NOMO-1 treated with DMSO at 0.1 percent for 48 hours (cell line): ENCODE data around the gene SECTM1.
A peak's percentile ranks its signal among the peaks of the same experiment; 100 is the strongest.

Experiments
- DNase-seq: peaks from one replicate; lab custom pipeline; 2025; ENCODE audit not compliant: unreplicated experiment; lab: John Stamatoyannopoulos, UW

Gene SECTM1

GRCh38 chr17:82282239-82283207, 51.0 kb downstream of the SECTM1 start:
- DNase-seq = no peak

DNA sequence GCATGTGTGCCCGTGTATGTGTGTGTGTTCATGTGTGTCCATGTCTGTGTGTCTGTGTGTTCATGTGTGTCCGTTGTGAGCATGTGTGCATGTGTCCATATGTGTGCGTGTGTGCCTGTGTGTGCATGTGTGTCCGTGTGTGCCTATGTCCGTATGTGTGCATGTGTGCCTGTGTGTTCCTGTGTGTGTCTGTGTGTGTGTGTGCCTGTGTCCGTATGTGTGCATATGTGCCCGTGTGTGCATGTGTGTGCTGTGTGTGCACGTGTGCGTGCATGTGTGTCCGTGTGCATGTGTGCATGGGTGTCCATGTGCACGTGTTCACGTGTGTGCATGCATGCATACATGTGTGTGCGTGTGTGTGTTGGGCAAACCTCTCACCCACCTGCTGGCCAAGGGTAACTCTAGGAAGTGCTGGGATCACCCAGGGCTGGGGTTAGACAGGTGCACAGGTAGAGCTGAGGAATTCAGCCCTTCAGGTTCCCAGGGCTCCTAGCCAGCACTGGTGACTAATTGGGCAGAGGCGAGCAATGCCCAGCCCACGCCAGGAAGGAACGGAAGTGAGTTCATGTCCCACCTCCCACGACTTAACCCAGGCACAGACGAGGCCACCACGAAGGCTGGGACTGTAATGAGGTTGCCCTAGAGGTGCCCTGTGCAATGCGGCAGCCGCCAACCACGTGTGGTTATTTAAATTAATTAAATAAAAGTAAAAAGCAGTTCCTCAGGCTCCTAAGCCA, 51.9 kb downstream of the SECTM1 start:
- no peak for DNase-seq

DNA sequence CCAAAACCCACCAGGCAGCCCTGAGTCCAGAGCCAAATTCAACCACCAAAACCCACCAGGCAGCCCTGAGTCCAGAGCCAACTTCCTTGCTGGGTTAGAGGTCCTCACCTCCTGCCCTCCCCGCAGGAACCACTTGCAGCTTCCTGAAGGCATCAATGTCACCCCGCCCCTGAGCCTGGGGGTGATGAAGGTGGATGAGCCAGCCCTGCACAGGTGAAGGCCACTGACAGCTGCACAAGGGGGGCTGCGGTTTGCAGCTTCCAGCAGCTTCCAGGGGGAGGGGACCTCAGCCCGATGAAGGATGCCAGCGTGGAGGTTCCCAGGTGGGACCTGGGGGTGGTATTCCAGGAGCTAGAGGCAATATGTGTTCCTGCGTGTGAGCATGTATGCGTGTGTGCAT, 52.5 kb downstream of the SECTM1 start:
- no peak for DNase-seq

DNA sequence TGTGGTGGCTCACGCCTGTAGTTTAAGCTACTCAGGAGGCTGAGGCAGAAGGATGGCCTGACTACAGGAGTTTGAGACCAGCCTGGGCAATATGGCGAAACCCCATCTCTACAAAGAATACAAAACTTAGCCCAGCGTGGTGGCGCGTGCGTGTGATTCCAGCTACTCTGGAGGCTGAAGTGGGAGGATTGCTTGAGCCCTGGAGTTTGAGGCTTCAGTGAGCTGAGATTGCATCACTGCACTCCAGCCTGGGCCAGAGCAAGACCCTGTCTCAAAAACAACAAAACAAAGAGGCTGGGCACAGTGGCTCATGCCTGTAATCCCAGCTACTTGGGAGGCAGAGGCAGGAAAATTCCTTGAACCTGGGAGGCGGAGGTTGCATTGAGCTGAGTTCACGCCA, 53.0 kb downstream of the SECTM1 start:
- no peak for DNase-seq

DNA sequence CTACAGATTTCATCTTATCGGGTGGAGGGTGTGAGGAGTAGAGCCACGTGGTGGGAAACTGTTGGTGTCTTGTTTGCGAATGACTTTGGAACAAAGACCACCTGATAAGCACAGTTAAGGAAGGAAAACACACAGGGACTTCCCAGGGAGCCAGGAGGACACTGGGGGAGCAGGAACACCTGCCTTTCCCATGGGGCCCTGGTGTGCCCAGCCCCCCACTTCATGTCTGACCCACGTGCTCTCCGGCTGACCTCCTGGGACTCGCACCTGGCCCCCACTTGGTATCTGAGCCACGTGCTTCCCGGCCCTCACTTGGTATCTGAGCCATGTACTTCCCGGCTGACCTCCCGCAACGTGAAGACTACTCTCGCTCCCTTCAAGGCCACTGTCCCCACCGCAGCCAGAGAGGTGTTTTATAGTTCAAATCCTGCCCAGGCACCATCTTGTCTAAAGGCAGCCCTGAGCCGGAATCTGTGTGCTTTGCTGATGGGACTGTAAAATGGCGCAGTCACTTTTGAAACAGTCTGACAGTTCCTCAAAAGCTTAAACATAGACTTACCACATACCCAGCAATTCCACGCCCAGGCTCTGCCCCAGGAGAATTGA, 54.7 kb downstream of the SECTM1 start:
- DNase-seq = peak; percentile 85

GRCh38 chr17:82278308-82278707, 55.3 kb downstream of the SECTM1 start:
- DNase-seq = no peak

DNA sequence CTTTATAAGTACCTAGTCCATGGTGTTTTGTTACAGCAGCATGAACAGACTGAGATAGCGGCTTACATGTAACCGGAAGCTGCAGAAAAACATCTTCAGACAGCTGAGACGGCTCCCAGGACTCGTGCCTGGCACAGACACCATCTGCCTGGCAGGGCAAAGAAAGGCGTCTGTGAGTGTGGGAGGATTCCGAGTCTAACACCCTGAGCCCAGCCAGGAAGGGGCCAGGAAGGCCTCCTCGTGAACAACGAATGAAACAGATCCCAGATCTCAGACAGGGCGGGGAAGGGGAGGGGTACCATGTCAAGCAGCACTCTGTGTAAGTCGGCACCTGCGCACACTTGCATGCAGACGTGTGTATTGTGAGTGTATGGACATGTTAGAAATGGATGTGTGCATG, 55.7 kb downstream of the SECTM1 start:
- DNase-seq = no peak

- no peak for DNase-seq
Measured at GRCh38 chr17:82276938-82277337, 56.6 kb downstream of the SECTM1 start.

DNA sequence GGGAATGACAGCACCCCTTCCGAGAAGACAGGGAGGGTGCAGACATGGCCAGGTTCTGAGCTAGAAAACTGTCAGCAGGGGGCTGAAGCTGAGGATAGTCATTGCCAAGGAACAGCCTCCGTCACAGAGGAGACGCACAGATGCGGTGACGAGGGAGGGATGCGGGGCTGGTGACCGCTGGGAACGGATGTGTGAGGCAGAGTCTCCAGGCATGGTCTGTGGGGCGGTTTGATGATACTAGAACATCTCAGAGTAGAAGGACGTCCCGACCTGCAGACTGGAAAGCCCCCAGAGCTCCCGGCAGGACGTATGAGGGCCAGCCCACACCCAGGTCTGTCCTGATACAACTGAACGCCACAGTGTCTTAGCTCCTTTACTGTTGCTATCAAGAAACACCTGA, 58.2 kb downstream of the SECTM1 start:
- DNase-seq = no peak

DNA sequence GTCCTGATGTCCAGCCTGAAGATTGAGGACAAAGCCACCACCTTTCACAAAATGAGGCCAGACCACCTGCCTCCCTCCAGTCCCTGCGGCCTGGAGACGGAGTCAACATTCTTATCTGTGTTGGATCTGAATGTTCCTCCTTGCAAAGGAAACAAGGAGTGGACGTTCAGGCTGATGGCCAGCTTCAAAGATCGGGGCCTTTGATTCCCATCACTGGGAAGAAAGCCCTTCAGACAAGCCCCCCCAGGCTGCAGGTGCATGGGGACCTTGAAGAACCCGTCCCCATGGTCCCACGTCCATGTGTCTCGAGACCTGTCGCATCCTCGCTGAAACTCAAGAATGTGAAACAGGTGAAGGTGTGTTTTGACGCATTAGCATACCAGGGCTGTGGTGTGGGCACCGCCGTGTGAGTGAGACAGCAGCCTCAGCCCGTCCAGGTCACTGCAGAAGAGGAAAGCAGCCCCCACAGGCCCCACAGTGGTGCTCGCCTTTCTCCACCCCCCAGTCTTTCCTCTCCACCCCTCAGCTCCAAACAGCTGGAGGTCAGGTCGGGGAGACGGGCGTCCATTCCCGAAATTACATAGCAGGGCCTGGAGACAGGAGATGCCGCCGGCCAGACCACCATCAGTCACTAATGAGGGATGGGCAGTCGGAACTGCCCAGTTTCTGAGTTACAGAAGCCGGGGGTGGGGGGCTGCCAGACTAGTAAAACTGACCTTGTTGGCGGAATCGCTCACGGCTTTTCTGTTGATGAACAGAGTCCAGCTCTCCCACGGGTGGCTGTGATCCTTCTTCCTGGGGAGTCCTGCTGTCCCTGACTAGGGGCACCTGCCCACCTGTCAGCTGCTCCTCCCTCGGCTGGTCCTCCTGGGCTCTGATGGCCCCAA, 59.2 kb downstream of the SECTM1 start:
- no peak for DNase-seq

DNA sequence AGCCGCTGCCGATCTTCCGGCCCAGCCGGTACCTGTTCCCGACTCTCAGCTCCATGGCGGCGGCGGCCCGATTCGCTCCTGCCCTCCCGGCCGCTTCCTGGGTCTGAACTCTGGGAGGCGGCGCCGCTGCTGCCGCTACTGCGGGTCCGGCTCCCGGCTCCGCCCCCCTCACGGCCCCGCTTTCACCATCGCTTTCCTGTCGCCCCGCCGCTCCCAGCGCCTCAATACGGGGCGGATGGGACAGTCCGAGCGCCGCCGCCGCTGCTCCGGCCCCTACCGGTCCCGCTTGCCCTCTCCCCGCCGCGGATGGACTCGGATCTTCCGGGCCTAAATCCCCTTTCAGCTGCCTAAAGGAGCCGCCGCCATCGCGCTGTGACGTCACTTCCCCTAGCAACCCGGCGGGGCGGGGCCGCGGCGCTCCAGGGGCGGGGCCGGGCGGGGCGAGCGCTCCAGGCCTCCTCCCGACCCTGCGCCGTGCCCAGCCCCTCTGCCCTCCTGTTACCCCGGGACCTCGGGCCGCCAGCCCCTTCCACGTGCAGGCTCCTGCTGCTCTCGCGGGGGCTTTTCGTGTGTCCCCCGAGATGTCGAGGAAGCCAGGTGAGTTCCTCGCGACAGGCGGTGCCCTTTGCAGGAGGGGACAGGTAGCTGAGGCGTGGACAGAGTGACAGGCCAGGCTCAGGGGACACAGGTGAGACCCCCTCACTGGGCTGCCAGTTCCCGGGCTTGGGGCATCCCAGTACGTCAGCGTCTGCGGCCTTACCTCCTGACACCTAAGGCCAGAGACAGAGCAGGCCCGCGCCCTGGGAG, 60.0 kb downstream of the SECTM1 start, which contains the start of gene CSNK1D:
Gene CSNK1D (minus strand): TSS at position 374 of the 807 bp plus-strand sequence. CDS start 319 bp downstream, at position 55.
- DNase-seq = peak; percentile 79

DNA sequence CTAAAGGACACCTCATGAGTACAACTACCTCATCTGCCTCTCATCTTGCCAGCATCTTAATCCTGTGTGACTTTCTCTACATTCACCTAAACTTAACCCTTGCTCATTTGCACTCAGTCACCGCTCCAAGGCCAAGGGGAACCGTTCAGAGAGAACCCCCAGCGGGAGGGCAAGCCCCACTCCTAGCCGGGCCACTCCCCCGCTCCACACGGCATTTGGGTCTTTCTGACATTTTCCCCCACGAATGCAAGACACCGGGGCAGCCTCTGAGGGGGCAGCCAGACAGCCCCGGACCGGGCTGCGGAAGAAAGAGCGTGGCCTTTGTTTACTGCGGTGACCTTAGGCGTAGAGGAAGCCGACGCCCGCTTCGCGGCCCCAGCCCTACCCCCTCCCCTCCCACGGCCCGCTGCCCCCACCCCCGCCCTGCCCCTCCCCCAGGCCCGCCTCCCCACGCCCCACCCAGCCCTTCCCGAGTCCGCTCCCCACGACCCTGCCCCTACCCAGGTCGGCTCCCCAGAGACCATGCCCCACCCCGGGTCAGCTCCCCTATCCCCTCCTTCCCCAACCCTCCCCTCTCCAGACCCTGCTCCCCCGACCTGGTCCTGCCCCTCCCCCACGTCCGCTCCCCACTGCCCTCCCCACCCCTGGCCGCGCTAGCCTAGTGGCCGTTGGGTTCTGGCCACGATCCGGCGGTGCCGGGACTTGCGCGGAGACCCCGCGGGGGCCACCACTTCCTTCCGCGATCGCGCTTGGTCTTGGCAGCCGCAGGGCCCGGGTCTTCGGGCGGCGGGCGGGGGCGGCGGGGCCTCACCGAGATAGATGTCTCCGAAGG, 60.9 kb downstream of the SECTM1 start:
- DNase-seq = peak; percentile 23

DNA sequence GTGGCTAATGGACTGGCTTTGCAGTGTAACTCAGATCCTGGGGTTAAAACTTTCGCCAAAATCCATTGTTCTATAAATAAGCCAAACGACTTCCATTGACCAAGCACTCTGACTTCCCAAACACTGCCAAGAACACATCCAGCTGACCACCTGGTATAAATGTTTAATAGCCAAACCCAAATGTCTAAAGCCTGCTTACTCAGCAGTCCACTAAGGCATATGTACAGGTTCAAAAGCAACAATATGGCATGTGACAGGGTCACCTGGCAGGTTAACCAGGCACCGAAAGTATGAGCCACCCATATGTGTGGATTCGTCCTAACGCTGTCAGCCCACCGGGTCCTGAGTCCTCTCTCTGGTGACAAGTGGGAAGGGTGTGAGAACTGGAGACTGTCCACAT, 62.2 kb downstream of the SECTM1 start:
- no peak for DNase-seq
